Measurements from ENCODE around the gene MAGEA8.
"Not testable (repeated sequence)": the region's sequence is repeated elsewhere in the genome, so short reads cannot be mapped to it uniquely, and the experiment has no call there.

The MAGEA8 gene, protein sequence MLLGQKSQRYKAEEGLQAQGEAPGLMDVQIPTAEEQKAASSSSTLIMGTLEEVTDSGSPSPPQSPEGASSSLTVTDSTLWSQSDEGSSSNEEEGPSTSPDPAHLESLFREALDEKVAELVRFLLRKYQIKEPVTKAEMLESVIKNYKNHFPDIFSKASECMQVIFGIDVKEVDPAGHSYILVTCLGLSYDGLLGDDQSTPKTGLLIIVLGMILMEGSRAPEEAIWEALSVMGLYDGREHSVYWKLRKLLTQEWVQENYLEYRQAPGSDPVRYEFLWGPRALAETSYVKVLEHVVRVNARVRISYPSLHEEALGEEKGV

DNA sequence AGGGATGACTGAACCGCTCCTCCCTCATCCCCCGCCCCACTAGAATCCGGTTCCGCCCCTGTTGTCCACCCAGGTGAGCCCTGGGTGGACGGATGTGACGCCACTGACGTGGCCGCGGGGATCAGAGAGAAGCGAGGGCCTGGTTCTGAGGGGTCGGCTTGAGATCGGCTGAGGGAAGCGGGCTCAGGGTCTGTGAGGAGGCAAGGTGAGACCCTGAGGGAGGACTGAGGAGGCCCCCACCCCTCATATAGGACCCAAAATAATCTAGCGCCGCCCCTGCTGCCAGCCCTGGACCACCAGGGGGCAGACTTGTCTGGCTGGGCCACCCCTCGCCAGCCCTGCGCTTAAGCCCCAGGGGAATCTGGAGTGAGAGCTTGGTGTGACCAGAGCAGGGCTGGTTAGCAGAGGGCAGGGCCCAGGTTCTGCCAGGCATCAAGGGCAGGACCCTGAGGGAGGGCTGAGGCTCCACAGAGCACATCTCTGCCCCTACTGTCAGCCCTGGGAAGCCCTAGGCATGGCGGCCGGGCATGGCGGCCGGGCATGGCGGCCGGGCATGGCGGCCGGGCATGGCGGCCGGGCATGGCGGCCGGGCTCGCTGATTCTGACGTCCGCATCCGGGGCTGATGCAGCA is at the start of gene MAGEA8:
Gene MAGEA8 (plus strand): TSS at position 103 of the 631 bp plus-strand sequence. CDS start 3,090 bp downstream, outside the sequence.
- no peak for DNase-seq

DNA sequence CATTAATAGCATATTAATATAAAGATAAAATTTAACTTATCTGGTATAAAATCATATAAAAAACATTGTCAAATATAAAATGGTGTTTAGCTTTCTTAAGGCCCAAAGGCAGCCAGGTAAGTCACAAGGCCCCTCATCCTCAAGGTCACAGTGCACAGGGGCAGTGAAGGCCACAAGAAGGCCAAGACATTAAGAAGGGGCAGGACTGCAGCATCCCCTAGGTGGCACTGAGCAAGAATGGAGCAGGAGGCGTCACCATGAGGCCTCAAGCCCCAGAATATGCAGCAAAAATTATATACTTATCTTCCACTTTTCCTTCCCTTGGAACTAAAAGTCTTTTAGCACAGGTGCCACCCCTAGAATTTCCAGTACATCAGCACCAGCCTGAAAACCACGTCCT is 49.5 kb upstream of the MAGEA8 start:
- DNase-seq = no peak

DNA sequence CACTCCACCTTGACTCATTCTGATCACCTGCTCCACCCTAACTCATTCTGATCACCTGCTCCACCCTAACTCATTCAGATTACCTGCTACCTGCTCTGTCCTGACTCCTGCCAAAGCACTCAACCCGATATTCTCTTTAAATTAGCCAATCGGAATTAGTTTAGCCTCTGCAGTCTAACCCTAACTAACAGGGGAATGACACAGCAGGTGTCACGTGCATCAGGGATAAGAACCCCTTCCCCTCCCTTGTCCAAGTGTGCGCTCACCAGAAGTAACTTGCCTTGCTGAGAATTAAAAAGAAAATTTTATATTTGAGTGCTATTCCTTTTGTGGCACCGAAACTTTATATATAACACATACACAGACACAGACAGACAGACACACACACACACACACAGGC is 44.3 kb upstream of the MAGEA8 start:
- not testable (repeated sequence) for DNase-seq

DNA sequence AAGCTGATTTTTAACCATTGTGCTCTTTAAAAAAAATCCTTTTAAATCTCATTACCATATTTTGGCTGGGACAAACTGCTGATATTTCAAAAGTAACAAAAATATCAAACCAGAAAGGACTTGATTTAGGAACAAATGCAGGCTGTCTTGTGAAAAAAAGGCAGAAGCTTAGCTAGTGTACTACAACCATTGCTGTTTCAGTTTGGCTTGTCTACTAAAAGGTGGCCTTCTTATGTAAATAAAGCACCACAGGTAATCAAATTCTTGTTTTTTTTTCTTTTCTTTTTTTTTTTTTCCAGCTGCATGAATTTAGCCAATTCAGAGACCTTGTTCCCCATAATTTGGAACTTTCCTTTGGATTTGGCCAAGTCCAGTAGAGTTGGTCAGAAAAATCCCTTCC is 43.8 kb upstream of the MAGEA8 start:
- DNase-seq = no peak

DNA sequence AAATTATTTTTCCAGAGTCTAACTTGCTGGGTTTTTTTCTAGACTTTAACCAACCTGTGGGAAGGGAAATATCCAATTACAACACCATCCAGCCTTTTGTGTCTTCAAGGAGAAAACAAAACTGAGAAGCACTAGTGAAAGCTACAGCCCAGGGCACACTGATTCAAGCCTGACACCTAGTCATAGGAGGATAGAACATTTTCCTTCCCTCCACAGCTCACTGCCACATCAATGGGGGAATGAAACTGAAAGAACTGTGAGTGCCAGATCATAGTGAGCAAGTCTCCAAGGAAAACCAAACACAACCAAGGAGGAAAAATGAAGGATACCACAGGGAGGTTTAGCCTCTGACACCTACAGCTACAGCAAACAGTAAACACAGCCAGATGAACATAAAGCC is 43.3 kb upstream of the MAGEA8 start:
- DNase-seq = no peak

DNA sequence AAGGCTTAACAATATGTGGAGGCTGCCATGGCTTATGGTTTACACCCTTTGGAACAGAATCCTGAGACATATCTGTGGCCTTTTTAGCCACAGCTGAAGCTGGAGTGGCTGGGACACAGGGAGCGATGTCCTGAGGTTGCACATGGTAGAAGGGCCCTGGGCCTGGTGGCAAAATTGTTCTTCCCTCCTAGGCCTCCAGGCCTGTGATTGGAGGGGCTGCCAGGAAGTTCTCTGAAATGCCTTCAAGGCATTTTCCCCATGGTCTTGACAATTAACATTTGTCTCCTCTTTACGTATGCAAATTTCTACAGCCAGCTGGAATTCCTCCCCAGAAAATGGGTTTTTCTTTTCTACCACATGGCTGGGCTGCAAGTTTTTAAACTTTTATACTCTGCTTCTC is 39.1 kb upstream of the MAGEA8 start:
- no peak for DNase-seq

DNA sequence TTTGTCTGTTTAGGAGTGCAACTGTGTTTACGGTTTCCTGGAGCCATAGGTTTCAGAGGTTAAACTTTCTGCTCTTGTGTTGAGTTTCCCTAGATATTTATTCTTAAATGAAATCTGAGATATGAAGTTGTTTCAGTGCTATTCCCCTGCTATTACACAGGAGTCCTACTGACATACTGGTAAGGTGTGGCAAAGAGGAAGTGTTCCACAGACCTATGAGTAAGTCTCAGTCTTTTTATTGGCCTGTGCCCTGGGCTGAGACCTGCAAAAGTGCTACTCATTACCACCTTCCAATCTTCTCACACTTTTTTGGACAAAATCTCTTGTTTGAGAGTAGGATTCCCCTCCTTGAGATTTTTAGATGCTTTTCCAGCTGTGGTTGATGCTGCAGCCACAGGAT is 35.6 kb upstream of the MAGEA8 start:
- DNase-seq = no peak

DNA sequence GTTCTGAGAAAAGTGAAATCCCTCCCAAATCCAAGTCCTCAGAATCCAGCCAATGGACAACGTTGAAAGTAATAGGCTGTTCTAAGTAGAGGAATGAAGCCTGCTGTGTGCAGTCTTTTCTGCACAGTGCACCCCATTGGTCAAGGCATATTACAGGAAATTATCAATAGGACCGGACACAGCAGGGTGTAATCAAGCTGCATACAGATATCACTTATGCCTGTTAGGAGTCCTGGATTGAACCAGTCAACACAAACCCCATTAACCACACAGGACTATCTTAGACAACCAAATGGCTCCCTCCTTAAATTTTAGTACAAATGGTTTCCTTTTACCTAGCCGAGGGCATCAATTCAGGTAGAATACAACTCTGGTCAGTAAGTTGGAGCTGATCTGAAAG is 34.2 kb upstream of the MAGEA8 start:
- no peak for DNase-seq

DNA sequence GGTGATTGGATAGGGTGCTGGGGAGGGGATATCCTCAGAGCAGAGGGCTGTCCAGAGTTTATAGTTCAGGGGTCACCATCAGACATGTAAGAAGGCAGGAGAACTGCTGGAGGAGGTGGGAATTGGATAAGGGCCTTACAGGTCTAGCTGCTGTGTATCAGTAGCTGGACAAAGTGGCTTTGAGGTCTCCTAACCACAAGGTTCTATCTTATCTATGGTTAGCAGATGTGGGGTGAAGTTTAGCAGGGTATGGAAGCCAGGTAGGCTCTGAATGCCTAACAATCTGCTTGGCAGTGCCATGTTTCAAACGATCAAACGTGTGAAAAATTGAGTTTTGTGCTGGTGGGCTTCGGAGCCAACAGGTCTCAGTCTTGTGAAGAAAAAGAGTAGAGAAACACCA is 32.1 kb upstream of the MAGEA8 start:
- no peak for DNase-seq

DNA sequence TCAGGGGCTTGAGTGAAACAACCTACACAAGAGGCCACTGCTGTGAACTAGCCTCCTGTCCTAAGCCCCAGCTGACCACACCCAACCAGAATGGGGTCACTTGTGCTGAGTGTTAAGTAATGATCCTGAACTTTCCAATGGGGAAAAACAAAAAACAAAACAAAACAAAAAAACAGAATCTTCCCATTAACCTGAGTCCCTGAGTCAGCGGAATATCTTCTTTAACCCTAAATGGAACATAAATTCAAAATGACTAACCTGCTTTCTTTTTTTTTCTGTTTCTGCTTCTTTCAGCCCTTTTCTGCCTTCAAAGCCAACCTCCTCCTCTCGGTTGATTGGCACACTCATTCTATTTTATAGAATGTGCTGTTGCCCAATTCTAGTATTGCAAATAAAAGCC is 31.2 kb upstream of the MAGEA8 start:
- no peak for DNase-seq

DNA sequence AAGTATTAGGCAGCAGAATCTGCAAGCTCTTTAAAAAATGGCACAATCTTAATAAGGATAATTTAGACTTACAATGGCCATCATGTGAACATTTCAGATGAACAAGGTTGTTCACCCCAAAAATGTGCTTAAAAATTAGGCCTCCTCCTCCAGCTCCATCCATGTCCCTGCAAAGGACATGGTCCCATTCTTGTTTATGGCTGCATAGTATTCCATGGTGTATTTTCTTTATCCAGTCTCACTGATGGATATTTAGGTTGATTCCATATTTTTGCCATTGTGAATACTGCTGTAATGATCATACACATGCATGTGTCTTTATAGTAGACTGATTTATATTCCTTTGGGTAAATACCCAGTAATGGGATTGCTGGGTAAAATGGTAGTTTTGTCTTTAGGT is 29.1 kb upstream of the MAGEA8 start:
- no peak for DNase-seq

DNA sequence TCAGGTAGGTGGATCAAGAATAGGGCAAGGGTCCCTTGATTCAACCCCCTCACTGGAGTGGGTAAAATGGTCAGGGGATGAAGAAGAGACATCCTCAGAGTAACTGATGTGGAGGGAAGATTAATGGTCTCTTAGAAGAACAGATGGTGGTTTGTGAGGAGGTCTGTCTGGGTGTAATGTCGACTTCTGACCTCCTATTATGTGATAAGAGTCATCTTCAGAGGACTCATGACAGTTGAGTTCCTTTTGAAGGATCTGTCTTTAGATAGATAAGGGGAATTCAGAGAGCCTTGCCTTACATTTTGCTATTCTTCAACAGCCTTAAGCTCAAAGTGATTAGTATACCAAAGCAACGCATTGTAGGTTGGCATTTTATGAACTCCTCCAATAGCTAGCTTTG is 27.1 kb upstream of the MAGEA8 start:
- no peak for DNase-seq

DNA sequence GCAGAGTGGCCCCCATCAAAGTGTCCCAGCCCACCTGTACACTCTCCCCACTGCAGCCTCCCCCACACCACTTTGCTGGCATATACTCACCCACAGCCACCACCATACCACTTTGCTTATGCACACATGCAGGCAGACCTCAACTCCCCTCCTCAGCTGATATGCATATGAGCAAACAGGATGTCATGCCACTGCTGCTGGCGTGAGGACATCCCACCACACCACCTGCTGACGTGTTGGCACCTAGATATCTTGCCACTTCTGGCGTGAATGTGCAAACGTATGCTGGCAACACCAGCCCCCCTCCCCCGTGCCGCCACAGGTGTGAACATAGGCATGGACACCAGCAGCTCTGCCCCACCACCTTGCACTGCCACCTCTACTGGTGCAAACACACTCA is 22.4 kb upstream of the MAGEA8 start:
- no peak for DNase-seq

DNA sequence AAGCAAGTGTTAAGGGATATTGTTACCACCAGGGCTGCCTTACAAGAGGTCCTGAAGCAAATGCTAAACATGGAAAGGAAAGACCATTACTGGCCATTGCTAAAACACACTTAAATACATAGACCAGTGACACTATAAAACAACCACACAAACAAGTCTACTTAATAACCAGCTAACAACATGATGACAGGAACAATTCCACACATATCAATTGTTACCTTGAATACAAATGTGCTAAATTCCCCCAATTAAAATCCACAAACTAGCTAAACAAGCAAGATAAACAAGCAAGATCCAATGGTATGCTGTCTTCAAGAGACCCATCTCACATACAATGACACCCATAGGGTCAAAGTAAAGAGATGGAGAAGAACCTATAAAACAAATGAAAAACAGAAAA is 20.5 kb upstream of the MAGEA8 start:
- DNase-seq = no peak

DNA sequence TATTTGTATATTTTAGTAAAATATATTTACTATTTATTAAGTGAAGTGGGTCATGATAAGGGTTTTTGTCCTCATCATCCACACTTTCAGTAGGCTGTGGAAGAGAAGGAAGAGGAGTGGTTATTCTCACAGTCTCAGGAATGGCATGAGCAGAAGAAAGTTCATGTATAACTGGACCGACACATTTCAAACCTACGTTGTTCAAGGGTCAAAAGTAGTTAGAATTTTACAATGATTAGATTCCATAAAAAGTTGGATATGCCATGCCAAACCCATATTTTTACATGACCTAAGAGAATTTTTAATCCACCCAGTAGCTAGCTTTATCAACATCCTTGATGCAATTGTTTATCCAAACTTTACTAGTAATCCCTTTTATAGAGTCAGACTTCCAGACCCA is 15.6 kb upstream of the MAGEA8 start:
- no peak for DNase-seq

DNA sequence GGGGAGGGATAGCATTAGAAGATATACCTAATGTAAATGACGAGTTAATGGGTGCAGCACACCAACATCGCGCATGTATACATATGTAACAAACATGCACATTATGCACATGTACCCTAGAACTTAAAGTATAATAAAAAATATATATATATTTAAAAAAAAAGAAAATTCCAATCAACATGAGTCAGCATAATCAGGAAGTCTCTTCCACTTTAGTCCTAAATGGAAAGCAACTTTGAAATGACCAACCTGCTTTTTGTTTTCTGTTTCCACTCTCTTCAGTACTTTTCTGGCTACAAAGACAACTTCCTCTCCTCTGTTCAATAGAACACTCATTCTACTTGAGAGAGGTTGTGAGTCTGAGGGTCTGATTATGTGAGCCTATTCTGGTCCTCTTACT is 13.5 kb upstream of the MAGEA8 start:
- DNase-seq = no peak

DNA sequence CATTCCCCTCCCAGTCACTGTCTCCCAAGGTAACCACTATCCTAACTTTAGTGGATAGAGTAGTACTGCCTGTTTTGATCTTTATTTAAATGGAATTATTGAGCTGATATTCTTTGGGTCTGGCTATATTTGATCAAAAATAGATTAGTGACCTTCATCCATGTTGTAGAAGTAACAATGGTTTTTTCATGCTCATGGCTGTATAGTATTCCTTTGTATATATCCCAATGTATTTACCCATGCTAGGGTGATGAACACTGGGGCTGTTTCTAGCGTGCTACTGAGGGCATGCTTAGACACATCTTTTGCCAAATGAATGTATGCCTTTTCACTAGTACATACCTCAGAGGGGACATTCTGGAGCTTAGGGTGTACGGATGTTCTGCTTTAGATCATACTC is 10.1 kb upstream of the MAGEA8 start:
- no peak for DNase-seq

DNA sequence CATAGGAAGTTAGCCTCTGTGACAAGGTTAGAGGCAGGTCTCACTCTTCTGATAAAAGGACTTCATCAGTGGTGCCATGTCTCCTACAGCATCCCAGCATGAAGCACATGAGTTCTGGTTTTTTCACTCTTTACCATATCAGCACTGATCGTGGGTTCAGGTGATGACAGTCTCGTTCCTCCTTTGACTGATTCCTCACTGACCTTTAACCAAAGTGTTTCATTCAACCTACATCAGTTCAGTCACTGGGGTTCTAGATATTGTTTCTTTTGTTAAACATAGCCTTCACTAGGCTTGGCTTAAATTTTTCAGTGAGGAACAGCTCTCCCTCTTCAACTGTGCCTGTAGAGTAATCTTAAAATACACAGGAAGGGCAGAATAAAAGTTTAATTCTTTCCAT is 9.6 kb upstream of the MAGEA8 start:
- DNase-seq = no peak

DNA sequence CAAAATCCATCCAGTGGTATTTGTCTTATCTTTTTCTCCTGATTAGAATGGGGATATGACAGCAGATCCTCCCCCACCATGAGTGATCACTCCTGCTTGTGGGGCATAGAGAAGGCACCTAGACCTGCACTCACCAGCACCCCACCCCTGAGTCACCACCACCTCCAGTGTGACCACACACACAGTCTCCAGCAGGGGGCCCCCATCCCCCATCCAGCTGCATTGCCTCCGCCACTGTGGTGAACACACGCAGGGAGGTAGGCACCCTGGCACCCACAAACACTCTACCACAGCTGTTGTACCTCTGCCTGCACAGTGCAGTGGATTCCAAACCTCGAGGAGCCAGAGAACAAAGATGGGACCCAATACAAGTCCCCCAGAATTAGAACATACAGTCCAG is 9.0 kb upstream of the MAGEA8 start:
- no peak for DNase-seq

DNA sequence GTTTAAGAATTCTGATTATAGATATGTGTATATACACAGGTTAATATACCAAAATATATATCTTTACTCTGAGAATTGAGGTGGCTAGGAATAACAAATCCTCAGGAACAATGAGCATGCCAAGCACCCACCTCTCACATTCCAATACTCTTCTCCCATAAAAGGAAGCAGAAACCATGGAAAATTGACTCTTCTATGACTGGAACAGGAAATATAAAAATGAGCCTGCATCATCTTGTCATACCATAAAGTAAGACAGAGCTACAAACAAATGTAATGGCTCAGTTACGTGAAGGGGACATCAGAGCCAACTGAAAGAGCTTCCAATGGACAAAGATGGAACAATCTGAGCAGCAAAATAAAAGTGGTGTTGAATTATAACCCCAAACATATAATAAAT is 3.8 kb upstream of the MAGEA8 start:
- no peak for DNase-seq

DNA sequence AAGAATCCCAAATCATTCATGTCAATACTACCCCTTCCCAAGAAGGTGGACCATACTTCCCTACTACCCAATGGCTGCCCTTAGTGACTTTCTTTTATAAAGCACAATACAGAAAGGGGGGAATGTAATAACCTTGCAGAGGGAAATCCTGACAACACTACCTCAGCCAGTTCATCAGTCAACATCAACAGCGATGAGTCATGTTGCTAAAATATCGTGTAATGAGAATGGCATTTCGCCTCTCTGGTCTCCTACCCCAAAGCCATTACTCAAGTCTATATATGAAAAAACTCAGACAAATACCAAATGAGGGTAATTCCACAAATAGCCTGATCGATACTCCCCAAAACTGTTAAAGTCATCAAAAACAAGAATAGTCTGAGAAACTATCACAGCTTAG is 3.3 kb upstream of the MAGEA8 start:
- DNase-seq = no peak

DNA sequence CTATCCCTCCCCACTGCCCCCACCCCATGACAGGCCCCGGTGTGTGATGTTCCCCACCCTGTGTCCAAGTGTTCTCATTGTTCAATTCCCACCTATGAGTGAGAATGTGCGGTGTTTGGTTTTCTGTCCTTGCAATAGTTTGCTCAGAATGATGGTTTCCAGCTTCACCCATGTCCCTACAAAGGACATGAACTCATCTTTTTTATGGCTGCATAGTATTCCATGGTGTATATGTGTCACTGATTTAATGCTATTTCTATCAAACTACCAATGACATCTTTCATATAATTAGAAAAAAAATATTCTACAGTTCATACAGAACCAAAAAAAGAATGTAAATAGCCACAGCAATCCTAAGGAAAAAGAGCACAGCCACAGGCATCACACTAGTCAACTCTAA is 9.8 kb downstream of the MAGEA8 start:
- not testable (repeated sequence) for DNase-seq

DNA sequence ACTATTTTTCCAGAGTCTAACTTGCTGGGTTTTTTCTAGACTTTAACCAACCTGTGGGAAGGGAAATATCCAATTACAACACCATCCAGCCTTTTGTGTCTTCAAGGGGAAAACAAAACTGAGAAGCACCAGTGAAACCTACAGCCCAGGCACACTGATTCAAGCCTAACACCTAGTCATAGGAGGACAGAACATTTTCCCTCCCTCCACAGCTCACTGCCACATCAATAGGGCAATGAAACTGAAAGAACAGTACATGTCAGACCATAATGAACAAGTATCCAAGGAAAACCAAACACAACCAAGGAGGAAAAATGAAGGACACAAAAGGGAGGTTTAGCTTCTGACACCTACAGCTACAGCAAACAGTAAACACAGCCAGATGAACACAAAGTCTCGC is 17.6 kb downstream of the MAGEA8 start:
- no peak for DNase-seq

DNA sequence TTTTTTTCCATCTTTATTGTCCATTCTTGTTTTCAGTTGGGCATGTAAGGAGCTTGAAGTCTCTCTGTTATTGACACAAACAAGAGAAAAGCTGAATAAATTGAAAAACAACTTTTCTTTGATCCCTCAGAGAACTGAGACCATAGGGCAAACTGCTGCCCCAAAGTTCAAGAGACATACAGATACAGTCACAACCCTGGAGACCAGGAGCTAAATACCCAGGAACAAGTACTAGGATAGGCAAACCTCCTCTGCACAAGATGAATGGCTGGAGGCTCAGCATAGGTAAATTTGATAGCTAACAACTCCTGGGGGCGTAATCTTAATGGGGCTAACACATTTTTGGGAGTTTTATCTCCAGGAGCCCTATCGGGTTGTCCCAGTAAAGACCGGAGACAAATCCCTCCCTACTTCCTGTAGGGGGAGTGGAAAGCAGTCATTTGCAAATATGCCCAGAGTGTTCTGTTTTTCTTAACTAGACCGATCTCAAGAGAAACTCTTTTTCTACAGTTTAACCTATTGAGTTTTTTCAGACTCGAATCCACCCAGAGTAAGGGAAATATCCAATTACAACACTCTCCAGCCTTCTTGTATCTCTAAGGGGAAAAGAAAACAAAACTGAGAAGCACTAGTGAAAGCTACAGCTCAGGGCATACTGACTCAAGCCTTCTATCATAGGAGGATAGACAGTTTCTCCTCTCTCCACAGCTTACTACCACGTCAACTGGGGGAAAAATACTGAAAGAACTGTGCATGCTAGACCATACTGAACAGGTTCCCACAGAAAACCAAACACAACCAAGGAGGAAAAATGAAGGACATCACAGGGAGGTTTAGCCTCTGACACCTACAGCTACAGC is 23.1 kb downstream of the MAGEA8 start:
- DNase-seq = no peak
